HS-5 (cell line): ENCODE results near the gene RPS6KC1.
"Not testable (repeated sequence)": the region's sequence is repeated elsewhere in the genome, so short reads cannot be mapped to it uniquely, and the experiment has no call there.

Experiments
- DNase-seq: peaks from one replicate; pipeline ENCODE4 v3.0.0-alpha.2; 2012; ENCODE audit warnings: low read depth

RPS6KC1 gene

DNA sequence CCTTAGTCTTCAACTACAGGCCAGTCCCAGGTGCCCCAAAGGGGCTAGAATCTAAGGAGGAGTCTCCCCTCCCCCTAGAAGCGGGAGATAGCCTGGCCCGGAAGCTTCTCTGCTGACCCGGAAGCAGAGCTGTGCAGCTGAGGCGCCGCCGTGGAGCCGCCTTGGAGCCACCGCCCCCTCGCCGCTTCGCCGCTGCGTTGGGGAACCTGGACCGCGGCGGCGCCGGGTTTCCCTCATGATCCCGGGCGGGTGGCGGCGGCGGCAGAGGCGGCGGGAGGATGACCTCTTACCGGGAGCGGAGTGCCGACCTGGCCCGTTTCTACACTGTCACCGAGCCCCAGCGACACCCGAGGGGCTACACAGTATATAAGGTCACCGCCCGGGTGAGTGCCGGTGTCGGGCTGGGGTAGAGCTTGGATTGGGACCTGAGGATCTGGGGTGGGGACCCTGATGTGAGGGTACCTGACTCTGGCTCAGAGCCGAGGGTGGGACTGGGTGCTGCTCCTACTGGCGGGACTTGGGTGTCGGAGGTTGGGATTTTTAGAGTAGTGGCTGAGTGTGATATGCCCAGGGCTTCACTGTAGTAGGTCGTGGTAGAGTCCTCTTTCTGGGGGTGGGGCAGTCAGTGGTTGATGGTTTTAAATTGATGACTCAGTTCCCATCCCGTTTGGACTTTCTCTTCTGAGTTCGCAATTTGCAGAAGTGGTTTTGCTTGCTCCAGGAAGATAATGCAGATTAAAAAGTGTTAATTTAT is at the start of gene RPS6KC1:
Gene RPS6KC1, plus strand, starts transcription at position 115 of the 754 bp plus-strand sequence. Its CDS starts 164 bp downstream, at position 279.
- DNase-seq, result peak; percentile 65

- no peak for DNase-seq
These were observed 47.8 kb upstream of the RPS6KC1 start for GRCh38 chr1:213003256-213003655.

GRCh38 chr1:213008564-213008963 is 42.5 kb upstream of the RPS6KC1 start:
- no peak for DNase-seq

GRCh38 chr1:213014642-213015041 is 36.4 kb upstream of the RPS6KC1 start:
- peak; percentile 8 for DNase-seq

DNA sequence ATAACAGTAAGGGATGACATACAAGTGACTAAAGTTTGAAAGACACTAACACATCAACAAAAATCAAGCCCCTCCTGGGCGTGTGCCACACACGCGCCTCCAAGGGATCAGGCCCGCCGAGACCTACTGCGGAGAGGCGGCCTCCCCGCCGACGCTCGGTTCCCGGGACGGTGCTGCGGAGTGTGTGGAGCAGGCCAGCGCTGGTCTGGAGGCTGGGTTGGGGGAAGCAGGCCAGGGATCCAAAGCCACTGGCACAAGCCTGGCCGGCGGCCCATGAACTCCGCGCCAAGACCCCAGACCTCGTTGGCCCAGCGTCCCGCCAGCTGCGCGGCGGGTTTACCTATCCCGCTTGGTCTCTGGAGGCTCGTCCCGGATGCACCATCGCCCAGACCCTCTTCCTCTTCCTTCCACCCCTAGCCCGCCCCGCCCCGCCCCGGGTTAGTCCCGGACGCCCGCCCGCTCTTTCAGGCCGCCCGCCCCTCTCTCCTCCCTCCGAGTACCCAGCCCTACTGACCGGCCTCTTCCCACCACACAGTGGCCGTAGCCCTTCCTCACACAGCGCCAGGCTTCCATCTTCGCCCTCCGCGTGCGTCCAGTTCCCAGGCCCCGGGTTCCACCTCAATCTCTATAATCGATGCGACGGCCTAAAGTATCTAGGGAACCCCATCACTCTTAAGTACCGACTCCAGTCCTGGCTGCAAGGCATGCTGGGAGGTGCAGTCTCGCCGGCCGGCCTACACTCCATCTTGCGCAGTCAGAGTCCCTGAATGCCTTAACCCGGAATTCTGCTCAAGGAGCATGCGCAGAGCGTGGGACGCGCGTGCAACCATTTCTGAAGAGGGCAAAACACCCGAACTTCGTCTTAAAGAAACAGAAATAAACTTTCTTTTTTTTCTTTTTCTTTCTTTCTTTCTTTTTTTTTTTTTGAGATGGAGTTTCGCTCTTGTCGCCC is 35.7 kb upstream of the RPS6KC1 start, which contains the start of gene ANGEL2:
Gene ANGEL2, minus strand, starts transcription at position 769 of the 952 bp plus-strand sequence. Its CDS starts 196 bp downstream, at position 573.
- DNase-seq, result peak; percentile 90

GRCh38 chr1:213017447-213018273 is 33.4 kb upstream of the RPS6KC1 start:
- no peak for DNase-seq

DNA sequence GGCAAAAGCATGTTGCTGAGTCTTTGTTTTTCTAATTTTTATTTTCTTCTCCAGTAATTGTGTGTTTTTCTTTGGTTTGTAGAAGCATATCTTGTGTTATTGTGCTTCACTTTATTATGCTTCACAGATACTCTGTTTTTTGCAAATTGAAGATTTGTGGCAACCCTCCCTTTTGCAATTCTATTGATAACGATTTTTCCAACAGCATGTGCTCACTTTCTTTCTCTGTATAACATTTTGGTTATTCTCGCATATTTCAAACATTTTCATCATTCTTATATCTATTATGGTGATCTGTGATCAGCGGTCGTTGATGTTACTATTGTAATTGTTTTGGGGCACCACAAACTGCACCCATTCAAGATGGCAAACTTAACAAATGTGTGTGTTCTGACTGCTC is 31.6 kb upstream of the RPS6KC1 start:
- no peak for DNase-seq

GRCh38 chr1:213020016-213020415 is 31.0 kb upstream of the RPS6KC1 start:
- DNase-seq, result no peak

DNA sequence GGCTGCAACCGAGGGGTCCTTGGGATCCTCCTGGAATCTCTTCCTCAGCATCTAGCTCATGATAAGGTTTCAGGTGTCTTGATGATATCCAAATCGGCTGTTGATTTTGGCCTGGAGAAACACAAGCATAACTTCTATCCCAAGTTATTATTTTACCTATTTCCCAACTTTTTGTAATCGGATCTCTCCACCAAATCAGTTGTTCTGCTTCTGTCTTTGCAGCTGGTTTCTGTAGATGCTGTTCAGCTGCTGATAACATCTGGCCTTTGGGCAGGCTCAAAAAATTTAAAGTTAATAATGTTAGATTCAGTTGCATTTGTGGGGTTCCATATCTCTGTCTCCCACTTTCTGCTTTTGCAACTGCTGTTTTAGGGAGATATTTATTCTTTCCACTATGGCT is 24.0 kb upstream of the RPS6KC1 start:
- DNase-seq, result not testable (repeated sequence)

DNA sequence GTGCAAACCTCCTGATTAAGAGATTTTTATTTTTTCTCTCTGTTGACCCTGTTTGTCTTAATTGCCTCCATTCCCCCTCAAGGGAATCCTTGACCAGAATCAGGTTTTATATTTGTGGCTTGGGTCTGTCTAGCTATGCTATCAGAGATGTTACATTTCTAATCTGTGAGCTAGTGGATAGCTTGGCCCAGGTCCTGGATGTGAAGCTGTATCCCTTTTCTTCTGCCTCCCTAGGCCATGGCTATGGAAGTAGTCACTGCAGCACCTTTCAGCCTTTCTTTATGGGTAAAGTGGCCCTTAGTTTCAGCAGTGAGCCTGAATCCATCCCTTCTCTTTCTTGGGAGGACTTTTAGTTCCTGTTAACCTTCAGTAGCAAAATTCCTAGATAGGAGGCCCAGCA is 18.4 kb upstream of the RPS6KC1 start:
- DNase-seq, result no peak

DNA sequence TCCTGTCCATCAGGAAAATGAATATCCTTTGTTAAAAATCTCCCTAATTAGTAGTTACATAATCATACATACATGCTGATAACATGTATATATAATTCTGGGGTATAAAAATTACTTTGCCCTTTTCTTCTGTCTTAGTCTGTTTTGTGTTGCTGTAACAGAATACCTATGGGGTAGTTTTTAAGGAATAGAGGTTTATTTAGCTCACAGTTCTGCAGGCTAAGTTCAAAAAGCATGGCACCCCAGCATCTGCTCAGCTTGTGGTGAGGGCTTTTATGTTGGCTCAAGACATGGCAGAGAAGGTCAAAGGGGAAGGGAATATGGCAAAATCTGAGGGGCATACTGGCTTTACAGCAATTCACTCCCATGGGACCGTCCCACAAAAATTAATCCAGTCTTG is 16.3 kb upstream of the RPS6KC1 start:
- DNase-seq, result no peak

DNA sequence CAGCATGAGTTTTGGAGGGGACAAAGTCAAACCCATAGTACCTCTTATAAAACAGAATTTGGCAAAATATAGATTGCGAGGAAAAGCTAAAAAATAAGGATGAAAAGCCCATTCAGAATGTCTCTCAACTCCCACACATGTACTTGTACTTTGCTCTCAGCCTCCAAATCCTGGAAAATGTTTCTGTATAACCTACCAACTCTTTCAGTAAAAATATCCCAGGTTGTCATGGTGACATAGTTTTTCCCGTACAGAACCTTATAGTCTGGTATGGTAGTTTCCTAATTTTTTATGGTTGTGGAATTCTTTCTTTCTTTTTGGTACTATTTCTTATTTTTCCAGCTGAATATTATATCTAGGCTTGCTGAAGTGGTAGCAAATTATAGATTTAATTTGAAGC is 15.5 kb upstream of the RPS6KC1 start:
- DNase-seq, result no peak

DNA sequence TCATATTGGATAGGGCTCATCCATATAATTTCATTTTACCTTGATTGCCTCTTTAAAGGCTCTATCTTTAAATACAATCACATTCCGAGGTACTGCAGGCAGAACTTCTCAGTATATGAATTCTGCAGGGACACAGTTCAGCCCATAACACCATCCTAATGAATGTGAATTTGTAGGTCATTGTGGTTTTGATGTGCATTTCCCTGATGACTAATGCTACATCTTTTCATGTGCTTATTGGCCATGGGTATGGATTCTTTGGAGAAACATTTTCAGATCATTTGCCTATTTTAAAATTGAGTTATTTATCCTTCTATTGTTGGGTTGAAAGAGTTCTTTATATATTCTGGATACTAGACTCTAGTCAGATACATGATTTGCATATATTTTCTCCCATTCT is 9.6 kb upstream of the RPS6KC1 start:
- DNase-seq, result peak; percentile 40

DNA sequence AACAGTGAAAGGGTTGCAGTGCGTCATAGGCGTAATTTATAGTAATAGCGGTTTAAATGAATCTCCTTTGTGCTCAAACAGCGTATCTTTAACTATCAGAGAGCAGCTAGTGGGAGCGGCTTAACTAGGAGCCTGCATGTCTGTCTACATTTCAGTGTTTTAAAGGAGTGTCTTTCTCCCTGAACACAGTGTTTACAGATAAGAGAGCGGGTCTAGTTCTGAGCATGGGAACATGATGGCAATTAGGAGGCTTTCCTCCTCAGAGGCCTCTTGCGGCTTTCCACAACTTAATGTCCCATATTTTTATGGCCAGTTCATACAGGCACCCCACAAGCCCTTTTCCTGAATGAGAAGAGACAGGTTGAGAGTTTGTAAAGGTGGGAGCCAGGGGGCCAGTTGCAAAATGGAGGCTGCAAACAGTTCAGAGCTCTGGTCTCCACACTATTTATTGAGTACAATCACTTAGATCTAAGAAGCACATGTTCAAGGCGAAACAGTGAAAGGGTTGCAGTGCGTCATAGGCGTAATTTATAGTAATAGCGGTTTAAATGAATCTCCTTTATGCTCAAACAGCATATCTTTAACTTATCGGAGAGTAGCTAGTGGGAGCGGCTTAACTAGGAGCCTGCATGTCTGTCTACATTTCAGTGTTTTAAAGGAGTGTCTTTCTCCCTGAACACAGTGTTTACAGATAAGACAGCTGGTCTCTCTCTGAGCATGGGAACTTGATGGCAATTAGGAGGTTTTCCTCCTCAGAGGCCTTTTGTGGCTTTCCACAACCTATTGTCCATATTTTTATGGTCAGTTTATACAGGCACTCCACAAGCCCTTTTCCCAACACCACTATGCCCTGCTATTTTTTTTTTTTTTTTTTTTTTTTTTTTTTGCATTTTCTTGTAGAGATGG is 5.5 kb upstream of the RPS6KC1 start:
- DNase-seq, result not testable (repeated sequence)

GRCh38 chr1:213049232-213049631 is 1.8 kb upstream of the RPS6KC1 start:
- DNase-seq, result no peak

GRCh38 chr1:213050745-213051126 is 305 bp upstream of the RPS6KC1 start:
- no peak for DNase-seq

DNA sequence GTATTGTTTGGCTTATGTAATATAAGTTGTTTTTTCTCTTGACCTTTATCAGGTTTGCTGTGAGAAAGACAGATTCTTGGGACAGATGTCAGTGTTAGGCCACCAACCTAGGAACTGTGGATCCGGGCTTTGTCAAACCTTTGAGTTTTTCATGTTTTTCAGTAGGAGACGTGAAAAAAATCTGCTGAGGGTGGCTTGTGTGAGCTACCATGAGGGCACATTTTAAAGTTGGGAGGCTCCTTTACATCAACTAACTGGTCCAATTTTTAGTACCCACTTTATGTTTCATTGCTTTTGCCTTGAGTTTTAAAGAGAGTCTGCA is 801 bp downstream of the RPS6KC1 start:
- peak; percentile 10 for DNase-seq

- no peak for DNase-seq
These were observed 2.4 kb downstream of the RPS6KC1 start for GRCh38 chr1:213053455-213053854.

- DNase-seq, result no peak
These were observed 3.1 kb downstream of the RPS6KC1 start for GRCh38 chr1:213054142-213054541.

DNA sequence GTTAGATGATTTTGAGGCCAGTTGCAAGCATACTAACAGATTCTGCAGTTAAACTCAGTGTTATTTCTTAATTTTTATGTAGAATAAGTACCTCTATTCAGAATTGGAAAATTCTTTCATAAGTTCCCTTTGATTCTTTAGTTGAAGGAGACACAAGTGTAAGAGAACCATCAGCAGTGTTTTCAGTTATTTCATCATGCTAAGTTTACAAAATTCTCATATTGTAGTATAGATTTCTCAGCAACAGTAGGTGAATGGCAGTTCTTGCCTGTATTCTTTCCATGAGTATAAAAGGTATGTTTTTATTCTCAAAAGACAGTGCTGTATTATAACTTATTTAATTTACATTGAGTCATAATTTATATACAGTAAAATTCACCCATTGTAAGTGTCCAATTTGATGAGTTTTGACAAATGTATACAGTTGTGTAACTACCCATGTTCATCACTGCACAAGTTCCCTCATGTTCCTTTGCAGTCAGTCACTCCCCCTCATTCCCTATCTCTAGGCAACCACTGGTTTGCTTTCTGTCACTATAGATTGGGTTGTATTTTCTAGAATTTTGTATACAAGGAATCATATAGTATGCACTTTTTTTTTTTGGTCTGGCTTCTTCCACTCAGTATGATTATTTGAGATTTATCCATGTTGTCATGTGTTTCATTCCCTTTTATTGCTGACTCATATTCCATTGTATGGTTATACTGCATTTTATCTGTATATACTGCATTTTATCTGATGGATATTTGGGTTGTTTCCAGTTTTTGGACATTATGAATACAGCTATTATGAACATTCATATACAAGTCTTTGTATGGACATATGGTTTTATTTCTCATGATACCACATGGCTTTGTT is 3.9 kb downstream of the RPS6KC1 start:
- DNase-seq, result no peak
